GM18870 (cell line): ENCODE measurements around the gene DGCR6.
"Not testable (repeated sequence)": the region's sequence is repeated elsewhere in the genome, so short reads cannot be mapped to it uniquely, and the experiment has no call there.

Experiments used
- ATAC-seq: cut with Tn5 transposase; IDR thresholded peaks from one replicate; pipeline ENCODE4 v1.9.1; 2021; ENCODE audit warnings: moderate library complexity; ENCODE audit not compliant: unreplicated experiment

DGCR6 gene

DNA sequence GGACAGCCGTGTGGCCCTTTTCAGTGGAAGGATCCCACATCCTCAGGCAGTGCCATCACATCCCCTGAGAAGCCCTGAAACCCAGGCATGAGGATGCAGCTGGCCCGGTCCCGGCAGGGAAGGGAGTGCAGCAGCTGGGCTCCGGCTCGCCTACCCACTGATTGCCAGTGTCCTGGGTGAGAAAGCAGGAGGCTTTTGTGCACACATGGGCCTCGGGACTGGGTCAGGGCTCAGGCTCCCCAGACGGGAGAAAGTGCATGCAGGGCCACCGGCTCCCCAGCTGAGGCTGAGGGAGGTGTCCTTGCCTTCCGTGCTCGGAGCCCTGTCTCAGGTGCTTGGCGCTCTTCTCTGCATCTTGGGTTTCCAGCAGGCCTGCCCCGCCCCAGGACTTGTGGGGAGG lies 53.6 kb downstream of the DGCR6 start:
- not testable (repeated sequence) for ATAC-seq

DNA sequence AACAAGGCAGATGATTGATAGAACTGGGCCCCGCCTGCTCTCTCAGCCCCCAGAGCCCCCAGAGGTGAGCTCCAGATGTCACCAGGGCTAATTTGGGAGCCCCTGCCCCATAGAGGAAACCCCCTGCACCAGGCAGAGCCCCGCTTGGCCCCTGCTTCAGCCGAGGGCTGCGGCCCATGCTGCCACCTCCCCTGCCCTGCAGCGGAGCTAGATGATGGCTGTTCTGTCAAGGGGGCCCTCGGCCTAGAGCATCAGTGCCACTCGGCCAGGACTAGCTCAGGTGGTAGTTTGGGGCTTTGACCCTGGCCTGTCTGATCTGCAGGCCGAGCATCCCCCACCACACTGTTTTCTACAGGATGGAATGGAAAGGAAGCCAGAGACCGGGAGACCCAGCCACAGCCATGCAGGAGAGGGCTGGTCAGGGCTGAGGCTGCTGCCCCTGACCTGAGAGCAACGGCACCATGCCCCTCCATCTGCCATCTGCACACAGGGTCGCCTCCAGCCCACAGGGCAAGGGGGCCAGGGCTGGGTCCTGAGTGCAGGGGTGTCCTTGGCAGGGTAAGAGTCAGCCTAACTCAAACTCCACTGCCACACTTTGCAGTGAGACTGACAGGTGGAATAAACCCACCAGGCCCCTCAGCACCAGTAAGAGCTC lies 54.2 kb downstream of the DGCR6 start:
- not testable (repeated sequence) for ATAC-seq

DNA sequence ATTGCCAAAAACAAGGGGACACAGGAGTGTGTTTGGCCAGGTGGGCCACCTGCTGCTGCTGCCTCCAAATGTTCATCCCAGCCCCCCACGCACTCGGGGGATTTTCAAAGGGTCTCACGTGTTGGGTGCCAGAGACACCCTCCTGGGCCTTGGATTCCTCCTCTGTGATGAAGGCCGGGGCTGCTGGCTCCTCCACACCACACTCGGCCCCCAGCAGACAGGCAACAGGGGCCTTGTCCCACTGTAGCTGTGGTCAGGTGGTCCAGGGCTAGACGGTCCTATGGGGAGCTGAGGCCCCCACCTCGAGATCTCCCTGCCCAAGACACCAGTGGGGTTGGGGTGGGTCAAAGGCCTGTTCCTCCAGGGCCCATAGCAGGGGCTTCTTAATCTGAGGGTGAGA lies 55.1 kb downstream of the DGCR6 start:
- not testable (repeated sequence) for ATAC-seq
